Epithelial cell of proximal tubule (primary cell): ENCODE measurements around the gene KCTD4. TPM values are rescaled to one million over a fixed set of nuclear protein-coding genes. Genes with fewer than 3 reads are reported as not detected.

Experiments used
- DNase-seq: peaks from one replicate; pipeline ENCODE4 v3.0.0-alpha.2; 2011; ENCODE audit warnings: low read depth
- H3K4me3 ChIP-seq: 2 replicates; pipeline ENCODE4 v1.5.1; 2011; ENCODE audit warnings: low read depth, mild to moderate bottlenecking, low read length
- total RNA-seq: library from RNA; depleted of rRNA; stranded (reverse); fragments of >200 nt; gene quantifications from 2 replicates; pipeline ENCODE4 v1.2.3, GENCODE V29; 2015
- TF ChIP-seq, protein P1 (sequence below): conservative IDR thresholded peaks from 2 replicates; pipeline ENCODE4 v1.5.1; 2012; ENCODE audit warnings: low read depth, mild to moderate bottlenecking, low read length

KCTD4 gene
- total RNA-seq, 1 donor from 2014 or later = 0.63 TPM

DNA sequence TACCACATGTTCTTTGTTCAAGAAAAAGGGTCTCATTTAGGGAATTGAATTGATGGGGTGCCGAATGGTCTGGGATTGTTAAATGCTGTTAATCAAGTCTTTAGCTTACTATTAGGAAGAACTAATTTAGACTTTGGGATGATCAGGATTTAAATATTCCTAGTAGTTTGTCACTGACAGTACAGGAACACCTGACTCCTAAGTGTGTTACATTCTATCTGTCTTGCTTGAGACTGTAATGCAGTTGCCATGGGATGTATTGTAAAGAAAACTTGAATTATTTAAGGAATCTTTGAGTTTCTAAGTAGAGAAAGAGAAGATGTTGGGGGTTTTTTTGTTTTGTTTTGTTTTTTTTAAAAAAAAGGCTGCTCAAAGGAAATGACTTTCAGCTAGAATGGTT, 17.8 kb upstream of the KCTD4 start:
- DNase-seq = no peak
- H3K4me3 ChIP-seq = no peak overlapping the region
- TF ChIP-seq, protein P1, sequence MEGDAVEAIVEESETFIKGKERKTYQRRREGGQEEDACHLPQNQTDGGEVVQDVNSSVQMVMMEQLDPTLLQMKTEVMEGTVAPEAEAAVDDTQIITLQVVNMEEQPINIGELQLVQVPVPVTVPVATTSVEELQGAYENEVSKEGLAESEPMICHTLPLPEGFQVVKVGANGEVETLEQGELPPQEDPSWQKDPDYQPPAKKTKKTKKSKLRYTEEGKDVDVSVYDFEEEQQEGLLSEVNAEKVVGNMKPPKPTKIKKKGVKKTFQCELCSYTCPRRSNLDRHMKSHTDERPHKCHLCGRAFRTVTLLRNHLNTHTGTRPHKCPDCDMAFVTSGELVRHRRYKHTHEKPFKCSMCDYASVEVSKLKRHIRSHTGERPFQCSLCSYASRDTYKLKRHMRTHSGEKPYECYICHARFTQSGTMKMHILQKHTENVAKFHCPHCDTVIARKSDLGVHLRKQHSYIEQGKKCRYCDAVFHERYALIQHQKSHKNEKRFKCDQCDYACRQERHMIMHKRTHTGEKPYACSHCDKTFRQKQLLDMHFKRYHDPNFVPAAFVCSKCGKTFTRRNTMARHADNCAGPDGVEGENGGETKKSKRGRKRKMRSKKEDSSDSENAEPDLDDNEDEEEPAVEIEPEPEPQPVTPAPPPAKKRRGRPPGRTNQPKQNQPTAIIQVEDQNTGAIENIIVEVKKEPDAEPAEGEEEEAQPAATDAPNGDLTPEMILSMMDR = no peak

DNA sequence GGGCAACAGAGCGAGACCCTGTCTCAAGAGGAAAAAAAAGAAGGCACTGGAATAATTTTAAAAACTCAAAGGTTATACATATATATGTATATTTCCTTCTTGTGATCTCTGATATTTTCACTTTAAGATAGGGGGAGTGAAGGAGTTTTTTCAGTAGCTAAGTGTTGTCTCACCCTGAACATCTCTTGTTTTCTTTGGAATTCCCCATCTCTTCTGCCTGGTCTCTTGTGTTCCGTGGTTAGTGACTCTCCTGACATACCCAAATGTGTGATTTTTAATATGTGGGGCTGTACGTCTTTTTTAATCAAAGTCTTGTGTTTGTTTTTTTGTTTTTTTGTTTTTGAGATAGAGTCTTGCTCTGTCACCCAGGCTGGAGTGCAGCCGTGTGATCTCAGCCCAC, 15.3 kb upstream of the KCTD4 start:
- no peak overlapping the region for H3K4me3 ChIP-seq
- TF ChIP-seq, protein P1 = no peak
- DNase-seq = no peak

GRCh38 chr13:45215392-45216077, 14.7 kb upstream of the KCTD4 start:
- H3K4me3 ChIP-seq = no peak overlapping the region
- TF ChIP-seq, protein P1 = no peak
- DNase-seq = no peak

DNA sequence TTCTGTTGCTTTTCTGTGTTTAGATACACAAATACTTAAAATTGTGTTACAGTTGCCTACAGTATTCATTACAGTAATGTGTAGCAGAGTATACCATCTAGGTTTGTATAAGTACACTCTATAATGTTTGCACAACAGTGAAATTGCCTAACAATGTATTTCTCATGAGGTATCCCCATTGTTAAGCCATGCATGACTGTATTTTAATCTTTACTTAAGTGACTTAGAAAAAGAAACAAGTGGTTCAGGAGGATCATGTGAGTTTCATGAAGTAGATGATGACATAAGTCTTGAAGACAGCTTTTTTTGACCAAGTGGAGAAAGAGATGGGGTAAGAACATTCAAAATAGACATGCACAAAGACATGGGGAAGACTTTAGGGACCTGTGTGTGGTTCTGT, 8.4 kb upstream of the KCTD4 start:
- H3K4me3 ChIP-seq = no peak overlapping the region
- TF ChIP-seq, protein P1 = no peak
- peak; percentile 84 for DNase-seq

DNA sequence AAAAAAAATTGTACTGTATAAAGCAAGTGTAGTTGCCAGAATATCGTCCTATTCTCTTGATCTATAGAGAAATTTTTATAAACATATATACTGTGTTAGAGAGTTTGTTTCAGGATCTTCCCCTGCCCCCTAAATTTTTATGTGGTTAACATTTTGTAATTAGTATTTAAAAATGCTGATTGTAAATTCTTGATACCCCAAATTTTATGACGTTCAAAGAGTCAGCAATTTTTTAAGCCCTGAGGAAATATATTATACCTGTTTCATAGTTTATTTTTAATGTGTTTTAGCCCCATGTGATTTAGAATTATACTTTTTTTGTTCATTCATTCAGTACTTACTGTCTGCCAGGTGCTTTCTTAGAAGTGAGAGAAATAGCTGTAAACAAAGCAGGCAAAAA, 7.3 kb upstream of the KCTD4 start:
- no peak overlapping the region for H3K4me3 ChIP-seq

GRCh38 chr13:45207319-45207718, 6.5 kb upstream of the KCTD4 start:
- TF ChIP-seq, protein P1 = no peak
- no peak for DNase-seq
- H3K4me3 ChIP-seq = no peak overlapping the region

More for the DNA sequence above, 7.3 kb upstream of the KCTD4 start:
- DNase-seq = no peak
- TF ChIP-seq, protein P1 = no peak

GRCh38 chr13:45206340-45206739, 5.5 kb upstream of the KCTD4 start:
- H3K4me3 ChIP-seq = no peak overlapping the region

More at GRCh38 chr13:45206340-45206739, 5.5 kb upstream of the KCTD4 start:
- TF ChIP-seq, protein P1 = no peak
- peak; percentile 87 for DNase-seq
